MM.1S (cell line): ENCODE results near the gene ZNF415.

Experiments used
- EZH2phosphoT487 ChIP-seq: fragments of 300-600 bp; sonication (generic); IDR thresholded peaks from 2 replicates; pipeline ENCODE4 v1.6.1; 2018; ENCODE audit warnings: antibody characterized with exemption, low read length
- TF ChIP-seq, protein P1 (sequence below): fragments of 300-600 bp; sonication (generic); IDR thresholded peaks from 2 replicates; pipeline ENCODE4 v1.5.1; 2016; ENCODE audit warnings: antibody characterized with exemption, low read length, mixed read lengths

DNA sequence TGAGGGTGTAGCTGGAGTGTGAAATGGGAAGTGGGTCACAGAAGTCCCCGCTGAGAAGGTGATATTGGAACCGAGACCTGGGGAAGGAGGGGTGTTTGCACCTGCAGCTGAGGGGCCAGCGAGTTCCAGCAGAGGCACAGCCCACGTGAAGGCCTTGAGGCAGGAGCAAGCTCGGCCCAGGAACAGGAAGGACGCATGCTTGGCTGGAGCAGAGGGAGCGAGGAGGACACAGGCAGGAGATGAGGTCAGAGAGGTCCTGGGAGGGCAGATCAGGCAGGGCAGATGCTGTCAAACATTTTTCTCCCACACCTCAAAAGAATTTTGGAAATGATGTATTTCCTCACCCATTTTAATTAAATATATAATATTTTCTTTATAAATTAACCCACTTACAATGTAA lies 9.3 kb downstream of the ZNF415 start:
- TF ChIP-seq, protein P1, sequence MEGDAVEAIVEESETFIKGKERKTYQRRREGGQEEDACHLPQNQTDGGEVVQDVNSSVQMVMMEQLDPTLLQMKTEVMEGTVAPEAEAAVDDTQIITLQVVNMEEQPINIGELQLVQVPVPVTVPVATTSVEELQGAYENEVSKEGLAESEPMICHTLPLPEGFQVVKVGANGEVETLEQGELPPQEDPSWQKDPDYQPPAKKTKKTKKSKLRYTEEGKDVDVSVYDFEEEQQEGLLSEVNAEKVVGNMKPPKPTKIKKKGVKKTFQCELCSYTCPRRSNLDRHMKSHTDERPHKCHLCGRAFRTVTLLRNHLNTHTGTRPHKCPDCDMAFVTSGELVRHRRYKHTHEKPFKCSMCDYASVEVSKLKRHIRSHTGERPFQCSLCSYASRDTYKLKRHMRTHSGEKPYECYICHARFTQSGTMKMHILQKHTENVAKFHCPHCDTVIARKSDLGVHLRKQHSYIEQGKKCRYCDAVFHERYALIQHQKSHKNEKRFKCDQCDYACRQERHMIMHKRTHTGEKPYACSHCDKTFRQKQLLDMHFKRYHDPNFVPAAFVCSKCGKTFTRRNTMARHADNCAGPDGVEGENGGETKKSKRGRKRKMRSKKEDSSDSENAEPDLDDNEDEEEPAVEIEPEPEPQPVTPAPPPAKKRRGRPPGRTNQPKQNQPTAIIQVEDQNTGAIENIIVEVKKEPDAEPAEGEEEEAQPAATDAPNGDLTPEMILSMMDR: no peak
- TF ChIP-seq EZH2phosphoT487: no peak
